PFSK-1 (cell line): ENCODE results near the gene KRT13.

Experiments
- FOXP2 ChIP-seq: optimal IDR thresholded peaks from 2 replicates; pipeline ENCODE3; 2011; ENCODE audit warnings: borderline replicate concordance, control low read depth, inconsistent platforms; ENCODE audit not compliant: insufficient read depth; ENCODE audit errors: extremely low read length, extremely low read depth
- POLR2AphosphoS5 ChIP-seq: IDR thresholded peaks from 2 replicates; pipeline ENCODE4 v1.6.1; 2012; ENCODE audit warnings: low read depth, mild to moderate bottlenecking, control low read depth, low read length, moderate library complexity
- REST ChIP-seq, 2 experiments: IDR thresholded peaks; 2 replicates each; pipeline versions ENCODE4 v1.6.1 to v1.8.0; 2011 to 2012; ENCODE audit warnings: low read depth in 2 of 2, low read length in 2 of 2, control low read depth in 1 of 2, inconsistent platforms in 1 of 2, mild to moderate bottlenecking in 1 of 2, moderate library complexity in 1 of 2; ENCODE audit not compliant: insufficient read depth in 1 of 2
- SIN3A ChIP-seq: IDR thresholded peaks from 2 replicates; pipeline ENCODE4 v1.6.1; 2012; ENCODE audit warnings: mild to moderate bottlenecking, low read length, moderate library complexity, borderline replicate concordance; ENCODE audit not compliant: insufficient read depth
- TAF1 ChIP-seq: IDR thresholded peaks from 2 replicates; pipeline ENCODE4 v1.6.1; 2012; ENCODE audit warnings: low read length, control low read depth, borderline replicate concordance; ENCODE audit not compliant: insufficient read depth

Gene KRT13

GRCh38 chr17:41475421-41475820 lies 30.0 kb downstream of the KRT13 start:
- TF ChIP-seq SIN3A (no peak), TAF1 (no peak), FOXP2 (no peak), REST (IDR thresholded peaks at IDR 0.05; ENCODE audit: insufficient read depth in 1 of 2, low read depth in 2 of 2, low read length in 2 of 2) (no peak), POLR2AphosphoS5 (no peak)

GRCh38 chr17:41474863-41475262 lies 30.5 kb downstream of the KRT13 start:
- TF ChIP-seq FOXP2 (no peak), POLR2AphosphoS5 (no peak), TAF1 (no peak), REST (IDR thresholded peaks at IDR 0.05; ENCODE audit: insufficient read depth in 1 of 2, low read depth in 2 of 2, low read length in 2 of 2) (no peak), SIN3A (no peak)

GRCh38 chr17:41468346-41468745 lies 37.1 kb downstream of the KRT13 start:
- TF ChIP-seq SIN3A = no peak
- no peak for TF ChIP-seq POLR2AphosphoS5
- no peak for TF ChIP-seq FOXP2
- no peak for TF ChIP-seq REST (IDR thresholded peaks at IDR 0.05; ENCODE audit: insufficient read depth in 1 of 2, low read depth in 2 of 2, low read length in 2 of 2)

- no peak for TF ChIP-seq REST (IDR thresholded peaks at IDR 0.05; ENCODE audit: insufficient read depth in 1 of 2, low read depth in 2 of 2, low read length in 2 of 2)
- no peak for TF ChIP-seq SIN3A
- TF ChIP-seq TAF1 = no peak
- TF ChIP-seq FOXP2 = no peak
These were observed 37.9 kb downstream of the KRT13 start for GRCh38 chr17:41467561-41467960.

- TF ChIP-seq POLR2AphosphoS5 (no peak), REST (IDR thresholded peaks at IDR 0.05; ENCODE audit: insufficient read depth in 1 of 2, low read depth in 2 of 2, low read length in 2 of 2) (no peak), FOXP2 (no peak), SIN3A (no peak), TAF1 (no peak)
These were observed 38.4 kb downstream of the KRT13 start, which contains the start of gene KRT32 for GRCh38 chr17:41466988-41467387. Gene KRT32, minus strand, starts transcription at chr17:41467386. Its CDS starts 61 bp downstream, at chr17:41467325.
